Adrenal gland (tissue), 12 donors: ENCODE data around the gene DOCK11. TPM values are rescaled to one million over a fixed set of nuclear protein-coding genes. Genes with fewer than 3 reads are reported as not detected.
"Not testable (repeated sequence)": the region's sequence is repeated elsewhere in the genome, so short reads cannot be mapped to it uniquely, and the experiment has no call there.

Experiments used
- DNase-seq, 7 donors: peaks; one replicate each; pipeline ENCODE4 v3.0.0-alpha.2; 2019 to 2020
- H3K27ac ChIP-seq, 5 donors: fragments of 200-600 bp; sonication (generic) in 4 of 5; 1 replicate in 3 of 5; 2 replicates in 2 of 5; pipeline versions ENCODE4 v1.5.1 to v1.8.0; 2016 to 2020; ENCODE audit warnings: mild to moderate bottlenecking in 1 of 5
- H3K27me3 ChIP-seq: fragments of 200-600 bp; 2 replicates; pipeline ENCODE4 v1.8.0; 2021
- H3K36me3 ChIP-seq, 2 donors: fragments of 200-600 bp; replicated peaks in 1 of 2; 1 replicate in 1 of 2; 2 replicates in 1 of 2; pipeline versions ENCODE4 v1.5.1 to v1.8.0; 2018 to 2022
- H3K4me1 ChIP-seq, 2 donors: fragments of 200-600 bp; replicated peaks in 1 of 2; 1 replicate in 1 of 2; 2 replicates in 1 of 2; pipeline versions ENCODE4 v1.5.1 to v1.8.0; 2018 to 2021
- H3K4me3 ChIP-seq, 4 donors: fragments of 200-600 bp; sonication (generic) in 3 of 4; one replicate each; pipeline ENCODE4 v1.5.1; 2016 to 2018
- H3K9me3 ChIP-seq, 3 donors: fragments of 200-600 bp; sonication (generic) in 1 of 3; replicated peaks in 1 of 3; 1 replicate in 2 of 3; 2 replicates in 1 of 3; pipeline versions ENCODE4 v1.5.1 to v1.8.0; 2016 to 2021
- POLR2A ChIP-seq, 2 donors: fragments of 450-650 bp; IDR thresholded peaks; one replicate each; pipeline ENCODE4 v1.6.1; 2017; ENCODE audit warnings: antibody characterized with exemption in 2 of 2, mild to moderate bottlenecking in 2 of 2, moderate library complexity in 1 of 2
- WGBS, 4 donors: extraction: QIAGEN DNeasy Blood & Tissue Kit in 2 of 4; methylation state at CpG; one replicate each; pipeline versions ENCODE4 v1.1.5 to v1.1.7; 2013 to 2017; 5-methylcytosine and 5-hydroxymethylcytosine counted together
- intact Hi-C, 2 donors: fragments of 100-400 bp; cut with DNase I; formaldehyde crosslinking; loops; one replicate each; pipeline versions ENCODE4 v1.14.1 to v1.15.0; 2022 to 2023
- polyA plus RNA-seq, 3 donors: library from polyadenylated mRNA; stranded (reverse); fragments of 200-250 nt in 2 of 3; fragments of 350-450 nt in 1 of 3; fragmentation: Illumina TruSeq in 1 of 3; extraction: RNeasy Lipid Tissue Mini Kit (QIAGEN cat#74804) in 1 of 3; gene quantifications; one replicate each; pipeline ENCODE4 v1.2.3, GENCODE V29; 2013 to 2014
- total RNA-seq, 9 donors: library from RNA; depleted of rRNA in 4 of 9; stranded (reverse); fragments of >200 nt in 4 of 9; fragments of 120-200 nt in 1 of 9; fragmentation: NEBNext Ultra II Directional in 1 of 9; extraction: Animal tissue kit (Norgen Biotek cat#: 25700) in 1 of 9; gene quantifications; one replicate each; pipeline versions ENCODE4 v1.1.0 to v1.2.4, GENCODE V29; 2013 to 2023
- TF ChIP-seq, protein P1 (sequence below), 6 experiments: fragments of 450-650 bp in 4 of 6; fragments of 200-600 bp in 2 of 6; sonication (generic) in 1 of 6; IDR thresholded peaks; 1 replicate in 5 of 6; 2 replicates in 1 of 6; pipeline versions ENCODE4 v1.5.1 to v1.8.0; 2016 to 2021; ENCODE audit warnings: antibody characterized with exemption in 6 of 6, mild to moderate bottlenecking in 2 of 6, moderate library complexity in 1 of 6
- donor health status: healthy with polysubstance abuse.
- donor health status: Bipolar disorder and iron deficiency.
- donor health status: DM: yes; HTN: yes; CAD: no.
- donor health status: DM: no; HTN: no; CAD: no.
- donor health status: DM: no; HTN: no; CAD: no.
- donor health status: DM: yes; HTN: yes; CAD: no.

The DOCK11 gene
- total and polyA plus RNA-seq, 12 donors: 4.8 to 28.1 (median 13.2) TPM

GRCh38 chrX:118706681-118707080, 211.1 kb downstream of the DOCK11 start:
- no peak for TF ChIP-seq POLR2A (IDR thresholded peaks at IDR 0.05)
- TF ChIP-seq, protein P1, sequence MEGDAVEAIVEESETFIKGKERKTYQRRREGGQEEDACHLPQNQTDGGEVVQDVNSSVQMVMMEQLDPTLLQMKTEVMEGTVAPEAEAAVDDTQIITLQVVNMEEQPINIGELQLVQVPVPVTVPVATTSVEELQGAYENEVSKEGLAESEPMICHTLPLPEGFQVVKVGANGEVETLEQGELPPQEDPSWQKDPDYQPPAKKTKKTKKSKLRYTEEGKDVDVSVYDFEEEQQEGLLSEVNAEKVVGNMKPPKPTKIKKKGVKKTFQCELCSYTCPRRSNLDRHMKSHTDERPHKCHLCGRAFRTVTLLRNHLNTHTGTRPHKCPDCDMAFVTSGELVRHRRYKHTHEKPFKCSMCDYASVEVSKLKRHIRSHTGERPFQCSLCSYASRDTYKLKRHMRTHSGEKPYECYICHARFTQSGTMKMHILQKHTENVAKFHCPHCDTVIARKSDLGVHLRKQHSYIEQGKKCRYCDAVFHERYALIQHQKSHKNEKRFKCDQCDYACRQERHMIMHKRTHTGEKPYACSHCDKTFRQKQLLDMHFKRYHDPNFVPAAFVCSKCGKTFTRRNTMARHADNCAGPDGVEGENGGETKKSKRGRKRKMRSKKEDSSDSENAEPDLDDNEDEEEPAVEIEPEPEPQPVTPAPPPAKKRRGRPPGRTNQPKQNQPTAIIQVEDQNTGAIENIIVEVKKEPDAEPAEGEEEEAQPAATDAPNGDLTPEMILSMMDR (IDR thresholded peaks at IDR 0.05): no peak
- no peak for DNase-seq
- no peaks in the 10 kb centered on the region for H3K36me3 ChIP-seq
- WGBS, 4 donors: 73 to 80% (median 76%) methylated on average over 1 to 4 of the region's 4 CpGs
- H3K4me3 ChIP-seq: no peak overlapping the region
- intact Hi-C loops: no loop called here
- peaks cover 3% of the 10 kb centered on the region for H3K27me3 ChIP-seq
- H3K9me3 ChIP-seq: no peaks in the 10 kb centered on the region
- no peaks in the 10 kb centered on the region for H3K4me1 ChIP-seq
- no peak overlapping the region for H3K27ac ChIP-seq

- intact Hi-C loops: no loop called here
- DNase-seq: no peak
- H3K4me1 ChIP-seq: no peaks in the 10 kb centered on the region
- no peak overlapping the region for H3K27ac ChIP-seq
- no peaks in the 10 kb centered on the region for H3K36me3 ChIP-seq
- no peaks in the 10 kb centered on the region for H3K9me3 ChIP-seq
- no peak overlapping the region for H3K4me3 ChIP-seq
- H3K27me3 ChIP-seq: peaks cover 3% of the 10 kb centered on the region
- TF ChIP-seq, protein P1 (IDR thresholded peaks at IDR 0.05): no peak
- no peak for TF ChIP-seq POLR2A (IDR thresholded peaks at IDR 0.05)
- 77 to 90% (median 83%) methylated on average over 1 of the region's 1 CpG for WGBS, 4 donors
Measured at GRCh38 chrX:118714521-118714920, 218.9 kb downstream of the DOCK11 start.

- H3K27me3 ChIP-seq, H3K36me3 ChIP-seq, H3K4me3 ChIP-seq, H3K9me3 ChIP-seq, H3K27ac ChIP-seq, intact Hi-C loops, H3K4me1 ChIP-seq, DNase-seq: not testable (repeated sequence)
- WGBS, 4 donors: 84 to 90% (median 89%) methylated on average over 9 to 14 of the region's 14 CpGs
Measured at GRCh38 chrX:118715917-118716316, 220.3 kb downstream of the DOCK11 start.

DNA sequence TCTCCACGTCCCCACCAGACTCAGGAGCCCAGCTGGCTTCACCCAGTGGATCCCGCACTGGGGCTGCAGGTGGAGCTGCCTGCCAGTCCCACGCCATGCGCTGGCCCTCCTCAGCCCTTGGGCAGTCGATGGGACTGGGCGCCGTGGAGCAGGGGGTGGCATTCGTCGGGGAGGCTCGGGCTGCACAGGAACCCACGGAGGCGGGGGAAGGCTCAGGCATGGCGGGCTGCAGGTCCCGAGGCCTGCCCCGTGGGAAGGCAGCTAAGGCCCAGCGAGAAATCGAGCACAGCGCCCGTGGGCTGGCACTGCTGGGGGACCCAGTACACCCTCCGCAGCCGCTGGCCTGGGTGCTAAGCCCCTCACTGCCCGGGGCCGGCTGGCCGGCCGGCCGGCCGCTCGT, 221.2 kb downstream of the DOCK11 start:
- intact Hi-C loops, H3K4me1 ChIP-seq, H3K9me3 ChIP-seq, H3K4me3 ChIP-seq, H3K36me3 ChIP-seq, H3K27me3 ChIP-seq, H3K27ac ChIP-seq, DNase-seq: not testable (repeated sequence)
- 94 to 97% (median 95%) methylated on average over 13 to 25 of the region's 28 CpGs; no CpG with 5 or more reads in 1 of the 4 donors for WGBS, 4 donors

GRCh38 chrX:118717678-118718391, 222.2 kb downstream of the DOCK11 start:
- Histone ChIP-seq H3K36me3 (no peaks in the 10 kb centered on the region), H3K4me3 (no peak overlapping the region), H3K9me3 (no peaks in the 10 kb centered on the region), H3K4me1 (no peaks in the 10 kb centered on the region), H3K27me3 (no peaks in the 10 kb centered on the region), H3K27ac (peak overlapping the region in 1 of 5 donors; percentile 80)
- intact Hi-C loops: no loop called here
- WGBS, 4 donors: 72 to 86% (median 81%) methylated on average over 13 of the region's 13 CpGs
- DNase-seq: peak in 1 of 7 donors; percentile 7
- TF ChIP-seq POLR2A (IDR thresholded peaks at IDR 0.05): no peak
- TF ChIP-seq, protein P1 (IDR thresholded peaks at IDR 0.05): no peak
